CD8-positive, alpha-beta memory T cell (primary cell): Measurements from ENCODE around the gene GPATCH8. TPM values are rescaled to one million over a fixed set of nuclear protein-coding genes. Genes with fewer than 3 reads are reported as not detected.
A peak's percentile ranks its signal among the peaks of the same experiment; 100 is the strongest.

Experiments
- CTCF ChIA-PET: fragments of 350-600 bp; sonication (Branson Sonifier 250); formaldehyde crosslinking; loops from one replicate; lab custom pipeline; 2021; ENCODE audit warnings: antibody characterized with exemption; lab: Charles Lee
- POLR2A ChIA-PET: fragments of 350-600 bp; sonication (Branson Sonifier 250); formaldehyde crosslinking; loops from one replicate; lab custom pipeline; 2021; ENCODE audit warnings: antibody characterized with exemption; lab: Charles Lee
- DNase-seq, 5 donors: peaks; one replicate each; pipeline versions ENCODE4 v3.0.0 to v3.0.0-alpha.2; 2020 to 2022; ENCODE audit warnings: mixed read lengths in 1 of 5
- H3K27ac ChIP-seq: one replicate; pipeline ENCODE4 v1.7.0; 2013; ENCODE audit warnings: low read depth, mild to moderate bottlenecking, low read length, moderate library complexity
- H3K27me3 ChIP-seq: 2 replicates; pipeline ENCODE4 v1.7.0; 2013; ENCODE audit warnings: low read length, mild to moderate bottlenecking; ENCODE audit not compliant: insufficient read depth, poor library complexity, severe bottlenecking
- H3K36me3 ChIP-seq: 2 replicates; pipeline ENCODE4 v1.7.0; 2013; ENCODE audit warnings: mild to moderate bottlenecking, low read length, moderate library complexity; ENCODE audit not compliant: insufficient read depth
- H3K4me1 ChIP-seq: 2 replicates; pipeline ENCODE4 v1.7.0; 2013; ENCODE audit warnings: mild to moderate bottlenecking, low read length, moderate library complexity; ENCODE audit not compliant: insufficient read depth
- H3K4me3 ChIP-seq: 2 replicates; pipeline ENCODE4 v1.7.0; 2013; ENCODE audit warnings: mild to moderate bottlenecking, low read length
- H3K9me3 ChIP-seq: 2 replicates; pipeline ENCODE4 v1.7.0; 2013; ENCODE audit warnings: mild to moderate bottlenecking, low read length
- H3K27ac Mint-ChIP-seq, 8 donors: one replicate each; pipeline ENCODE4 v1.8.0; 2020 to 2021; ENCODE audit warnings: mixed read lengths in 8 of 8, mild to moderate bottlenecking in 6 of 8, inconsistent platforms in 3 of 8, moderate library complexity in 3 of 8
- H3K27me3 Mint-ChIP-seq, 2 donors: one replicate each; pipeline ENCODE4 v1.8.0; 2020 to 2021; ENCODE audit warnings: mixed read lengths in 2 of 2, mild to moderate bottlenecking in 1 of 2, moderate library complexity in 1 of 2
- H3K36me3 Mint-ChIP-seq, 3 donors: one replicate each; pipeline ENCODE4 v1.8.0; 2020 to 2021; ENCODE audit warnings: mixed read lengths in 3 of 3, inconsistent platforms in 1 of 3, mild to moderate bottlenecking in 1 of 3
- H3K4me1 Mint-ChIP-seq, 3 donors: one replicate each; pipeline ENCODE4 v1.8.0; 2020 to 2021; ENCODE audit warnings: mixed read lengths in 3 of 3, inconsistent platforms in 1 of 3, mild to moderate bottlenecking in 1 of 3
- H3K4me3 Mint-ChIP-seq, 7 donors: one replicate each; pipeline ENCODE4 v1.8.0; 2020 to 2021; ENCODE audit warnings: mixed read lengths in 7 of 7, mild to moderate bottlenecking in 6 of 7, moderate library complexity in 4 of 7, inconsistent platforms in 2 of 7
- H3K9me3 Mint-ChIP-seq, 5 donors: one replicate each; pipeline ENCODE4 v1.8.0; 2020 to 2022; ENCODE audit warnings: mixed read lengths in 5 of 5, mild to moderate bottlenecking in 3 of 5, moderate library complexity in 2 of 5, inconsistent platforms in 1 of 5
- polyA plus RNA-seq: library from polyadenylated mRNA; unstranded; fragments of 300-500 nt; fragmentation: Illumina TruSeq; gene quantifications from one replicate; pipeline ENCODE4 v1.2.3, GENCODE V29; 2021
- total RNA-seq, 2 experiments: library from RNA; stranded (reverse); gene quantifications; one replicate each; pipeline ENCODE4 v1.2.3, GENCODE V29; 2021

GPATCH8 gene
- total and polyA plus RNA-seq, 3 experiments from 2014 or later = 41.6 to 73.3 (median 43.3) TPM

DNA sequence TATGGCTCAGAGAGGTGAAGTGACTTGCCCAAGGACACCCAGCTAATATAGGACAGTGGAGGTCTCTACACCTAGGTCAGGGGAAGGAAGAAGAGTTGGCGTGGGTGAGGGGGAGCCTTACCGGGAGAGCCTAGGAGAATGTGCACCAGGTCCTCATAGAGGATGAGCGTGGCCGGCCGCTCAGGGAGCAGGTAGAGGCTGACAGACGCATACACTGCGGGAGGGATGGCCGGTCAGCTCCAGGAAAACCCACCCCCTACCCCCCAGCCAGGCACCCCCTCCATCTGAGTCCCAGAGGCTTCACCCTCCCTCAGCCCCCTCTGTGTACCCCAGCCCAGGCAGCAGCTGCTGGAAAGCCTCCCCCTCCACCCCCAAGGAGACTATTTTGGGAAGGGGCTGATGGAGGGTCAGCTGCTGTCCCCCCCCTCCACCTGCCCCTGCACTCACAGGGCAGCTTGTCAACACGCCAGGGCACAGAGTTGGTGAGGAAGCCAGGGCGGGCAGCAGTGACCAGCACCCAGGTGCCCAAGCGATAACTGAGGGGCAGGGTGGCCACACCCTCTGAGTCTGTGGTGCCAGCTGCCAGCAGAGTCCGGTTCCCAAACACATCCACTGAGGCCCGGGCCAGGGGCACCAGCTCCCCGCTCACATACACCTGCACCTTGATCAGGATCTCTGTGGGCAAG, 143.6 kb downstream of the GPATCH8 start:
- no peak overlapping the region for H3K4me3 ChIP-seq
- no peak overlapping the region for H3K27ac ChIP-seq
- ChIA-PET POLR2A (no interaction called here), CTCF (interaction anchor here (2.8 to 5.6 kb wide), 3 partner anchors 8 to 149 kb away, joined by 9 to 31 read pairs (median 12); partner anchors contain the start of gene GRN)
- no peaks in the 10 kb centered on the region for H3K27me3 ChIP-seq
- peaks cover 0 to 7% (median 6%) of the 10 kb centered on the region in 3 donors for H3K4me1 Mint-ChIP-seq
- H3K36me3 ChIP-seq = no peaks in the 10 kb centered on the region
- H3K27ac Mint-ChIP-seq = no peak overlapping the region
- no peaks in the 10 kb centered on the region for H3K4me1 ChIP-seq
- DNase-seq = no peak
- peaks cover 11 to 23% of the 10 kb centered on the region in 2 donors for H3K27me3 Mint-ChIP-seq
- no peak overlapping the region for H3K4me3 Mint-ChIP-seq
- no peaks in the 10 kb centered on the region for H3K36me3 Mint-ChIP-seq
- no peaks in the 10 kb centered on the region for H3K9me3 Mint-ChIP-seq
- H3K9me3 ChIP-seq = no peaks in the 10 kb centered on the region

DNA sequence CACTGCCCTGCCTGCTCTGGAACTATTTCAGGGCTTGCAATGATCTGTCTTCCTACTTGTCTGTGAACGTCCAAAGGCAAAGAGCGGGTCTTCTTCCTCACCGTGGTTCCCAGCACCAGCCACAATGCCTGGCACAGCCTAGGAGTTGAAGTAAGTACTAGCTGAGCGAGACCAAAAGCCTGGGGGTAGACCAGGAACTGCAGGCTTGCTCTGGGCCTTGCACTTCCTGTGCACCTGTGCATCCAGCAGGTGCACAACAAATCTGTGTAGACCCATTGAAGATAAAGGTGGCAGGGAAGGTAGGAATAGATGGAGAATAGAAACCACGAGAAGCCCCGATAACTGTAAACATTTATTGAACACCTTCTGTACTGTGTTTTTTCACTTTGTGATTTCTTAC, 144.2 kb downstream of the GPATCH8 start:
- Mint-ChIP-seq H3K9me3 (no peaks in the 10 kb centered on the region), H3K27ac (no peak overlapping the region), H3K27me3 (peaks cover 11 to 19% of the 10 kb centered on the region in 2 donors), H3K4me1 (peaks cover 0 to 6% (median 6%) of the 10 kb centered on the region in 3 donors), H3K4me3 (no peak overlapping the region), H3K36me3 (no peaks in the 10 kb centered on the region)
- no peak overlapping the region for H3K4me3 ChIP-seq
- H3K36me3 ChIP-seq = no peaks in the 10 kb centered on the region
- ChIA-PET POLR2A (no interaction called here), CTCF (interaction anchor here (1.2 to 5.6 kb wide), 4 partner anchors 8 to 149 kb away, joined by 3 to 31 read pairs (median 10); partner anchors contain the start of gene GRN)
- no peaks in the 10 kb centered on the region for H3K9me3 ChIP-seq
- H3K27me3 ChIP-seq = no peaks in the 10 kb centered on the region
- no peaks in the 10 kb centered on the region for H3K4me1 ChIP-seq
- no peak overlapping the region for H3K27ac ChIP-seq
- DNase-seq = no peak

DNA sequence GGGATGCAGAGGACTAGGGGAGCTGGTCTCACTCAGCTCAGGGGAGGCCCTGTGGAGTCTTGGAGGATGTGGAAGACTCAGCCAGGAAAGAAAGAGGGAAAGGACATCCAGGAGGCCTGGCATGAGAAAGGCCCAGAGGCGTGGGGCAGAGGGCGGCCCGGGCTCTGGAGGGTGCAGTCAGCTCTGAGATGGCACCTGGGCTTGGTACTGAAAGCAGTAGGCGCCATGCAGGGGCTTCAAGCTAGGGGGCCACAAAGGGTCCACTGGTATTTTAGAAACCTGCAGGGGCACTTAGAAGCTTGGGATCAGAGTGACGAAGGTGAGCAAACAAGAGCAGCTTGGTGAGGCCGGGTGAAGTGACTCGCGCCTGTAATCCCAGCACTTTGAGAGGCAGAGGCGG, 145.1 kb downstream of the GPATCH8 start:
- H3K4me3 ChIP-seq = no peak overlapping the region
- peaks cover 2 to 6% (median 4%) of the 10 kb centered on the region in 3 donors for H3K4me1 Mint-ChIP-seq
- no peaks in the 10 kb centered on the region for H3K36me3 ChIP-seq
- DNase-seq = no peak
- H3K27me3 Mint-ChIP-seq = peaks cover 11 to 17% of the 10 kb centered on the region in 2 donors
- no peaks in the 10 kb centered on the region for H3K36me3 Mint-ChIP-seq
- CTCF ChIA-PET = interaction anchor here (1.2 to 3.0 kb wide), 4 partner anchors 13 to 148 kb away, joined by 3 to 12 read pairs (median 6); partner anchors contain the start of gene GRN
- H3K9me3 ChIP-seq = no peaks in the 10 kb centered on the region
- H3K27me3 ChIP-seq = no peaks in the 10 kb centered on the region
- H3K27ac Mint-ChIP-seq = peak overlapping the region in 1 of 8 donors; percentile 1
- POLR2A ChIA-PET = no interaction called here
- peaks cover 3% of the 10 kb centered on the region for H3K4me1 ChIP-seq
- no peaks in the 10 kb centered on the region for H3K9me3 Mint-ChIP-seq
- H3K4me3 Mint-ChIP-seq = no peak overlapping the region
- no peak overlapping the region for H3K27ac ChIP-seq

DNA sequence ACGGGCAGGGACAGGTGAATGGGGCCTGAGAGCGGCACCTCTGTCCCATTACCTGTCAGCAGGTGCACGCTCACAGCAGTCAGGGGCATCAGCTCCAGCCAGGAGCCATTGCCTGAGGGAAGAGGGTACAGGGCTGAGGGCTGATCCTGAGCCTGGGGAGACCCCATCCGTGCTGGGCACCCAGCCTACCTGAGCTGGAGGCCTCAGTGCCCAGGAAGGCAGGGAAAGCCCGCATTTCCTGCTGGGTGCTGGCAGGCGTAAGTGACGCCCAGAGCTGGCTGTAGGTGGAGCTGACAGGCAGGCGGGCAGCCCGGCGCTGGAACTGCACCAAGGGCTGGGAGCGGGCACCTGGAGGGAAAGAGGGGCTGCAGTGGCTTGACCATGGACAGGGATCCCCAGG, 147.0 kb downstream of the GPATCH8 start:
- Mint-ChIP-seq H3K27me3 (peaks cover 6 to 10% of the 10 kb centered on the region in 2 donors), H3K9me3 (no peaks in the 10 kb centered on the region)
- no peak for DNase-seq

DNA sequence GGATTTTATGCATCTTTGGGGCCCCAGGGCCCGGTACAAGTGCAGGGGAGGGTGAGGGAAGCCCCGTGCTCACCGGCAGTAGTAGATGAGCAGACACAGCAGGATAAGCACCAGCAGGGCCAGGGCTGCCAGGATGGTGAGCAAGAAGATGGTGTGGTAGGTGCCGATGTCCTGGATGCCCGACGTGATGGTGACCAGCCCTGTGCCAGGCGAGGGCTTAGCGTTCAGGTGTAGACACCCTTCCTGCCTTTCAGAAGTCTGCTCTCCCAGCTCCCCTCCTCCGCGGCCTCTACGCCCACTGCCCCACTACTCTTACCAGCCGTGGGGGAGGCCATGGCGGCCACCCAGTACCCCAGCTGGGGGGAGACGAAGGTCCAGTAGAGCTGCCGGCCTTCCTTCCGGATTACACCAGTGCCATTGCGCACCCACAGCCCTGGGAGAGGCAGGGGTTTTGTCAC, 147.5 kb downstream of the GPATCH8 start:
- Histone ChIP-seq H3K9me3 (no peaks in the 10 kb centered on the region), H3K4me3 (no peak overlapping the region), H3K4me1 (peaks cover 3% of the 10 kb centered on the region), H3K36me3 (no peaks in the 10 kb centered on the region), H3K27me3 (no peaks in the 10 kb centered on the region), H3K27ac (no peak overlapping the region)
- H3K4me1 Mint-ChIP-seq = peaks cover 5 to 12% (median 5%) of the 10 kb centered on the region in 3 donors
- H3K36me3 Mint-ChIP-seq = peaks cover 0 to 7% (median 0%) of the 10 kb centered on the region in 3 donors
- no peak overlapping the region for H3K27ac Mint-ChIP-seq
- H3K27me3 Mint-ChIP-seq = peaks cover 5 to 8% of the 10 kb centered on the region in 2 donors
- H3K4me3 Mint-ChIP-seq = peak overlapping the region in 5 of 7 donors; percentile 10 to 60 (median 54)
- ChIA-PET CTCF (interaction anchor here (0.8 to 6.7 kb wide), 2 partner anchors 10 to 145 kb away, joined by 3 to 54 read pairs; no protein-coding TSS in a partner anchor), POLR2A (no interaction called here)
- DNase-seq = no peak
- no peaks in the 10 kb centered on the region for H3K9me3 Mint-ChIP-seq

More for the DNA sequence above, 147.0 kb downstream of the GPATCH8 start:
- Mint-ChIP-seq H3K4me1 (peaks cover 4 to 9% (median 5%) of the 10 kb centered on the region in 3 donors), H3K36me3 (peaks cover 0 to 7% (median 0%) of the 10 kb centered on the region in 3 donors), H3K27ac (no peak overlapping the region), H3K4me3 (peak overlapping the region in 1 of 7 donors; percentile 9)
- Histone ChIP-seq H3K4me1 (peaks cover 3% of the 10 kb centered on the region), H3K36me3 (no peaks in the 10 kb centered on the region), H3K27me3 (no peaks in the 10 kb centered on the region), H3K4me3 (no peak overlapping the region), H3K27ac (no peak overlapping the region), H3K9me3 (no peaks in the 10 kb centered on the region)
- CTCF ChIA-PET = interaction anchor here (0.8 to 3.0 kb wide), 2 partner anchors 11 to 146 kb away, joined by 3 to 9 read pairs; no protein-coding TSS in a partner anchor
- POLR2A ChIA-PET = no interaction called here

DNA sequence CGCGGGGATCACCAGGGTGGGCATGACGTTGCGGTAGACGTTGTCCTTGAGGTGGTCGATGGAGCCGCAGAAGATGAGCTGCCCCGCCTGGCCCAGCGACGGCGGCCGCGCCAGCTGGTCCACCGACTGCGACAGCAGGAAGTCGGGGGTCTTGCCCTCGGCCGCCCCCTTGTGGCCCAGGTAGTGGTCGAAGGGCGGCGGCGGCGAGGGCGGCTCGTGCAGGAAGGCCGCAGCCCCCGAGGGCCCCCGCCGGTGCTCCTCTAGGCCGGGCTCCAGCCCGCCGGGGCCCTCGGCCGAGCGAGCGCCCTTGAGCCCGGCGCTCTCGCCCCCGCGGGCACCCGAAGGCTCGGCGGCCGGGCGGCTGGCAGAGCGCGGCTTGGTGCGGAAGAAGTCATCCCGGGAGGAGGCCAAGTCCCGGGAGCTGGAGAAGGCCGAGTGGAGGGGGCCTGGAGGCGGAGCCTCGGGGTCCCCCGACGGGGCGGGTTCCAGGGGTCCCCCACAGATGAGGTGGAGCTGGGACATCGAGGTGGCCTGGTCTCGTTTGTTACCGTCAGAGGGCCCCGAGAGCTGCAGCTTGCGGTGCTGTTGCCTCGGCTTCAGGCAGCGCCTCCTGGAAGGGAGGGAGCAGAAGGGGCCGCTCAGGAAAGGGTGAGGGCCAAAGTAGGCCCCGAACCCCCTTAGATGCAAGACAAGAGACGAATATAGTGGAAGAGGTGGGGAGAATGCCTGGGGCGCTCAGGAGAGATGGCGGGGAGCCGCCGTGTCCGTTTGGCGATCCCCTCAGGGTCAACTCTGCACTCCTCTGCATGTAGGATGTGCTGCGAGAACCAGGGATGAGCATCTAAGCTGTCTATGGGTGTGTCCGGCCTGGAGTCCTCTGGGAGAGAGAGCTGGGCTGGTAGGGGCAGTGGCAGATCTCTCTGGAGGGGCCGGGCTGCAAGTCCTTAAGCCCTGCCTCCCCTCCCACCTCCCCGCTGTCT, 148.3 kb downstream of the GPATCH8 start:
- peak; percentile 46 to 76 (median 62) for DNase-seq
- Mint-ChIP-seq H3K36me3 (peaks cover 0 to 7% (median 0%) of the 10 kb centered on the region in 3 donors), H3K27ac (peak overlapping the region in 1 of 8 donors; percentile 89), H3K4me1 (peaks cover 5 to 14% (median 5%) of the 10 kb centered on the region in 3 donors), H3K27me3 (peaks cover 0 to 6% of the 10 kb centered on the region in 2 donors), H3K4me3 (peak overlapping the region; percentile 62 to 90 (median 71)), H3K9me3 (no peaks in the 10 kb centered on the region)
- no peak overlapping the region for H3K4me3 ChIP-seq
- POLR2A ChIA-PET = interaction anchor here (0.6 to 3.2 kb wide), 6 partner anchors 8 to 169 kb away, joined by 3 to 16 read pairs (median 6); partner anchors contain the start of genes FAM171A2, GRN and TMUB2
- H3K4me1 ChIP-seq = peaks cover 3% of the 10 kb centered on the region
- no peaks in the 10 kb centered on the region for H3K36me3 ChIP-seq
- H3K27ac ChIP-seq = no peak overlapping the region
- CTCF ChIA-PET = interaction anchor here (0.7 to 6.7 kb wide), 7 partner anchors 8 to 204 kb away, joined by 3 to 54 read pairs (median 6); partner anchors contain the start of genes FAM171A2 and GRN
- no peaks in the 10 kb centered on the region for H3K9me3 ChIP-seq
- H3K27me3 ChIP-seq = no peaks in the 10 kb centered on the region

DNA sequence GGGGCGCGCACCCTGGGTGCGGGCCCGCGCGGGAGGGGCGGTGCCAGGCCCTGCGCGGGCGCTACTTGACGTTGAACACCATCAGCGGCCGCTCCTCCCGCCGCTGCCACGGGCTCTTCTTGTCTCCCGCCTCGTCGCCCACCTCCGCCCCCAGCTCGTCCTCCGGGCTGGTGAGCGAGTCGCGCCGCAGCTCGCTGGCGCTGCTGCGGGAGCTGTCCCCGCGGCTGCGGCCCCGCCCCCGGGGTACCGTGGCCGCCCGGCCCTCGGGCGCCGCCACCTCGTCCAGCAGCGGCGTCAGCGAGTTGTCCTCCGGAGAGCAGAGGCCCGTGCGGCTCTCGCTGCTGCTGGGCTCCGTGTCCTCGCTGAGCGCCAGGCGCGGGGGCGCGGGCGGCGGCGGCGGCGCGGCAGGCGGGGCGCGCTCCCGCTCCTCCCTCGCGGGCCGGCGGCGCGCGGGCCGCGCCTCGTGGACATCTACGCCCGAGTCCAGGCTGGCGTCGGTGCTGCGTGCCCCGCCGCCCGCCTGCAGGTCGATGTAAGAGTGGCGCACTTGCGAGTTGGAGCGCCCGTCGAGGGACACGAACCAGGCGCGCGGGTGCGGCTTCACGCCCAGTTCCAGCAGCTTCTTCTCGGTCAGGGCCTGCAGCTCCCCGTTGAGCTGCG, 149.4 kb downstream of the GPATCH8 start:
- no peak overlapping the region for H3K4me3 ChIP-seq
- Mint-ChIP-seq H3K4me3 (peak overlapping the region; percentile 54 to 88 (median 67)), H3K27me3 (peaks cover 0 to 6% of the 10 kb centered on the region in 2 donors), H3K9me3 (no peaks in the 10 kb centered on the region), H3K27ac (no peak overlapping the region), H3K4me1 (peaks cover 1 to 15% (median 6%) of the 10 kb centered on the region in 3 donors), H3K36me3 (peaks cover 0 to 7% (median 0%) of the 10 kb centered on the region in 3 donors)
- no peaks in the 10 kb centered on the region for H3K36me3 ChIP-seq
- no peak overlapping the region for H3K27ac ChIP-seq
- no peaks in the 10 kb centered on the region for H3K9me3 ChIP-seq
- ChIA-PET CTCF (interaction anchor here (0.7 to 6.7 kb wide), 8 partner anchors 8 to 203 kb away, joined by 3 to 54 read pairs (median 6); partner anchors contain the start of genes FAM171A2 and GRN), POLR2A (interaction anchor here (0.6 to 3.2 kb wide), 9 partner anchors 8 to 230 kb away, joined by 3 to 16 read pairs (median 4); partner anchors contain the start of genes FAM171A2, GRN, HDAC5 and TMUB2)
- peaks cover 3% of the 10 kb centered on the region for H3K4me1 ChIP-seq
- H3K27me3 ChIP-seq = no peaks in the 10 kb centered on the region
- DNase-seq = peak in 2 of 5 donors; percentile 14 to 32
